Esophagus muscularis mucosa (tissue), 4 donors: ENCODE measurements around the gene WDR70. TPM values are rescaled to one million over a fixed set of nuclear protein-coding genes. Genes with fewer than 3 reads are reported as not detected.
"Not testable (repeated sequence)": the region's sequence is repeated elsewhere in the genome, so short reads cannot be mapped to it uniquely, and the experiment has no call there.

Source experiments
- DNase-seq: peaks from one replicate; pipeline ENCODE4 v3.0.0-alpha.2; 2017; ENCODE audit errors: extremely low spot score
- H3K27ac ChIP-seq, 4 donors: fragments of 200-600 bp; sonication (generic); replicated peaks in 1 of 4; 1 replicate in 3 of 4; 2 replicates in 1 of 4; pipeline ENCODE4 v1.5.1; 2016 to 2019; ENCODE audit warnings: mild to moderate bottlenecking in 1 of 4
- H3K27me3 ChIP-seq, 4 donors: fragments of 200-600 bp; sonication (generic); one replicate each; pipeline versions ENCODE4 v1.5.1 to v1.6.0; 2016 to 2019
- H3K36me3 ChIP-seq, 4 donors: fragments of 200-600 bp; sonication (generic); one replicate each; pipeline ENCODE4 v1.5.1; 2016 to 2019
- H3K4me1 ChIP-seq, 4 donors: fragments of 200-600 bp; sonication (generic); one replicate each; pipeline ENCODE4 v1.5.1; 2016 to 2019
- H3K4me3 ChIP-seq, 4 donors: fragments of 200-600 bp; sonication (generic); 1 replicate in 2 of 4; 2 replicates in 2 of 4; pipeline ENCODE4 v1.5.1; 2016 to 2019; ENCODE audit warnings: mild to moderate bottlenecking in 4 of 4, moderate library complexity in 1 of 4
- H3K9me3 ChIP-seq, 4 donors: fragments of 200-600 bp; sonication (generic); 1 replicate in 3 of 4; 2 replicates in 1 of 4; pipeline ENCODE4 v1.5.1; 2016 to 2019
- CTCF ChIP-seq, 3 experiments: fragments of 200-600 bp in 2 of 3; fragments of 450-650 bp in 1 of 3; sonication (generic) in 2 of 3; IDR thresholded peaks; one replicate each; pipeline ENCODE4 v1.5.1; 2017 to 2019; ENCODE audit warnings: antibody characterized with exemption in 3 of 3, mild to moderate bottlenecking in 2 of 3, moderate library complexity in 1 of 3
- EP300 ChIP-seq: sonication (generic); formaldehyde crosslinking; IDR thresholded peaks from one replicate; pipeline ENCODE4 v1.6.1; 2017; ENCODE audit warnings: antibody characterized with exemption
- POLR2A ChIP-seq: fragments of 450-650 bp; IDR thresholded peaks from one replicate; pipeline ENCODE4 v1.6.1; 2017; ENCODE audit warnings: antibody characterized with exemption, moderate library complexity, mild to moderate bottlenecking, low read depth
- POLR2AphosphoS5 ChIP-seq, 2 donors: sonication (generic); formaldehyde crosslinking; IDR thresholded peaks; one replicate each; pipeline ENCODE4 v1.6.1; 2017; ENCODE audit warnings: antibody characterized with exemption in 2 of 2
- WGBS: methylation state at CpG from one replicate; pipeline ENCODE4 v1.1.5; 2018; 5-methylcytosine and 5-hydroxymethylcytosine counted together
- intact Hi-C: fragments of 100-400 bp; cut with DNase I; formaldehyde crosslinking; loops from one replicate; pipeline ENCODE4 v1.15.1; 2023
- total RNA-seq, 4 donors: library from RNA; depleted of rRNA; stranded (reverse); fragments of >200 nt; gene quantifications; one replicate each; pipeline versions ENCODE4 v1.1.0 to v1.2.1, GENCODE V29; 2016

WDR70 gene
- total RNA-seq, 4 donors from 2014 or later = 15.6 to 24.1 (median 19.6) TPM

DNA sequence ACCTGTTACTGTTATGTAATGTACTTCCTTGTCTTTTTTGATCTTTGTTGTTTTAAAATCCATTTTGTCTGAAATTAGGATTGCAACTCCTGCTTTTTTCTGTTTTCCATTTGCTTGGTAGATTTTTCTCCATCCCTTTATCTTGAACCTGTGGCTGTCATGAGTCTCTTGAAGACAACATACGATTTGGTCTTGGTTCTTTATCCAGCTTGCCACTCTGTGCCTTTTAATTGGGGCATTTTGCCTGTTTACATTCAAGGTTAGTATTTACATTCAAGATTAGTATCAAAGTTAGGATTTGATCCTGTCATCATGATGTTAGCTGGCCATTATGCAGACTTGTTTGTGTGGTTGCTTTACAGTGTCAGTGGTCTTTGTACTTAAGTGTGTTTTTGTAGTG is 304.0 kb downstream of the WDR70 start:
- no peak overlapping the region for H3K27ac ChIP-seq
- no peak for DNase-seq
- no peak overlapping the region for H3K4me3 ChIP-seq
- intact Hi-C loops = no loop called here
- no peaks in the 10 kb centered on the region for H3K36me3 ChIP-seq
- no peaks in the 10 kb centered on the region for H3K4me1 ChIP-seq
- H3K27me3 ChIP-seq = no peaks in the 10 kb centered on the region
- H3K9me3 ChIP-seq = no peaks in the 10 kb centered on the region
- 100% methylated on average over 1 of the region's 1 CpG for WGBS
- TF ChIP-seq POLR2A = no peak
- TF ChIP-seq CTCF (IDR thresholded peaks at IDR 0.05) = no peak
- no peak for TF ChIP-seq EP300
- no peak for TF ChIP-seq POLR2AphosphoS5 (IDR thresholded peaks at IDR 0.05)

- Histone ChIP-seq H3K9me3 (no peaks in the 10 kb centered on the region), H3K27ac (no peak overlapping the region), H3K4me1 (no peaks in the 10 kb centered on the region), H3K36me3 (no peaks in the 10 kb centered on the region), H3K4me3 (no peak overlapping the region), H3K27me3 (no peaks in the 10 kb centered on the region)
- 100% methylated on average over 2 of the region's 3 CpGs for WGBS
- TF ChIP-seq CTCF (IDR thresholded peaks at IDR 0.05) = no peak
- TF ChIP-seq POLR2AphosphoS5 (IDR thresholded peaks at IDR 0.05) = no peak
- no peak for TF ChIP-seq POLR2A
- intact Hi-C loops = no loop called here
- no peak for DNase-seq
Measured at GRCh38 chr5:37685211-37685610, 306.1 kb downstream of the WDR70 start.

DNA sequence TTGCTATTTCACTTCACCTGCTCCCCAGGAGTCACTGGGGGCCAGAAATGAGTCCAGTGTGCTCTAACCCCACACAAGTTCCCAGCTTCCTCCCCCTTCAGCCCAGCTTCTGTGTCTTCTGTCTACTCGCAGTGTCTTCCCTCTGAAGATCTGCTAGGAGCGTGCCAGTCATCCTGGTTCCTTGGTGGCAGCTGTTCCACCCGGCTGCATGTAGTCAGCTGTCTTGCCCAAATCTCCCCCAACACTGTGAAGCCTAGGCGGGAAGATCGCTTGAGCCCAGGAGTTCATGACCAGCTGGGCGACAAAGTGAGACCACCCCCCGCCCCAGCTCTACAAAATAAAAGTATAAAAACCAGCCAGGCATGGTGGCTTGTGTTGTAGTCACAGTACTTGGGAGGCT is 306.7 kb downstream of the WDR70 start:
- Histone ChIP-seq H3K9me3 (no peaks in the 10 kb centered on the region), H3K27me3 (no peaks in the 10 kb centered on the region), H3K4me3 (no peak overlapping the region), H3K27ac (no peak overlapping the region), H3K36me3 (no peaks in the 10 kb centered on the region), H3K4me1 (no peaks in the 10 kb centered on the region)
- DNase-seq = no peak
- intact Hi-C loops = no loop called here
- 99% methylated on average over 7 of the region's 7 CpGs for WGBS
- TF ChIP-seq CTCF (IDR thresholded peaks at IDR 0.05) (no peak), POLR2AphosphoS5 (IDR thresholded peaks at IDR 0.05) (no peak), EP300 (no peak), POLR2A (no peak)

GRCh38 chr5:37688925-37689324 is 309.8 kb downstream of the WDR70 start:
- H3K36me3 ChIP-seq, H3K9me3 ChIP-seq, DNase-seq, H3K4me3 ChIP-seq, H3K4me1 ChIP-seq, intact Hi-C loops, H3K27me3 ChIP-seq, H3K27ac ChIP-seq: not testable (repeated sequence)
- 100% methylated on average over 2 of the region's 10 CpGs for WGBS

DNA sequence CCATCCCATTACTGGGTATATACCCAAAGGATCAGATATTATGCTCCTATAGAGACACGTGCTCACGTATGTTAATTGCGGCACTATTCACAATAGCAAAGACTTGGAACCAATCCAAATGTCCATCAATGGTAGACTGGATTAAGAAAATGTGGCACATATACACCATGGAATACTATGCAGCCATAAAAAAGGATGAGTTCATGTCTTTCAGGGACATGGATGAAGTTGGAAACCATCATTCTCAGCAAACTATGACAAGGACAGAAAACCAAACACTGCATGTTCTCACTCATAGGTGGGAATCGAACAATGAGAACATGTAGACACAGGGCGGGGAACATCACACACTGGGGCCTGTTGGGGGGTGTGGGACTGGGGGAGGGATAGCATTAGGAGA is 315.2 kb downstream of the WDR70 start:
- DNase-seq, intact Hi-C loops, H3K4me3 ChIP-seq, H3K9me3 ChIP-seq, H3K27ac ChIP-seq, H3K36me3 ChIP-seq, H3K27me3 ChIP-seq, H3K4me1 ChIP-seq: not testable (repeated sequence)
- 95% methylated on average over 5 of the region's 5 CpGs for WGBS

DNA sequence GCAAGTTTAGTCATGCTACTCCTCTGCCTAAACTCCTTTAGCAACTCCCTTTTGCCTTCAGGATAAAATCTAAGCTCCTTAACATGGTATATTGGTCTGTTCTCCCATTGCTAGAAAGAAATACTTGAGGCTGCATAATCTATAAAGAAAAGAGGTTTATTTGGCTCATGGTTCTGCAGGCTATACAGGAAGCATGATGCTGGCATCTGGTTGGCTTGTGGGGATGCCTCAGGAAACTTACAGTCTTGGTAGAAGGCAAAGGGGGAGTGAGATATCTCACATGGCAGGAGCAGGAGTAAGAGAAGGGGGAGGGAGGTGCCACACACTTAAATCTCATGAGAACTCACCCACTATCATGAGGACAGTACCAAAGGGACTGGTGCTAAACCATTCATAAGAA is 315.7 kb downstream of the WDR70 start:
- H3K4me3 ChIP-seq = no peak overlapping the region
- intact Hi-C loops = no loop called here
- peaks cover 0 to 9% (median 3%) of the 10 kb centered on the region in 4 donors for H3K36me3 ChIP-seq
- no peaks in the 10 kb centered on the region for H3K27me3 ChIP-seq
- no peak for TF ChIP-seq POLR2AphosphoS5 (IDR thresholded peaks at IDR 0.05)
- TF ChIP-seq EP300 = no peak
- TF ChIP-seq POLR2A = no peak
- no peak for TF ChIP-seq CTCF (IDR thresholded peaks at IDR 0.05)
- H3K9me3 ChIP-seq = no peaks in the 10 kb centered on the region
- H3K4me1 ChIP-seq = no peaks in the 10 kb centered on the region
- DNase-seq = no peak
- no peak overlapping the region for H3K27ac ChIP-seq
